Muscle of leg (tissue), 11 donors: ENCODE data around the gene HSBP1. TPM values are rescaled to one million over a fixed set of nuclear protein-coding genes. Genes with fewer than 3 reads are reported as not detected.

ENCODE experiments used
- DNase-seq: peaks from one replicate; pipeline ENCODE4 v3.0.0; 2013
- H3K27ac ChIP-seq: one replicate; pipeline ENCODE4 v1.5.1; 2013; ENCODE audit warnings: mild to moderate bottlenecking, low read length, control low read depth
- H3K27me3 ChIP-seq: one replicate; pipeline ENCODE4 v1.6.1; 2013; ENCODE audit warnings: low read length; ENCODE audit not compliant: control insufficient read depth, insufficient read depth
- H3K36me3 ChIP-seq: one replicate; pipeline ENCODE4 v1.6.1; 2013; ENCODE audit warnings: low read length; ENCODE audit not compliant: control insufficient read depth, insufficient read depth
- H3K4me1 ChIP-seq: one replicate; pipeline ENCODE4 v1.6.1; 2013; ENCODE audit warnings: low read length; ENCODE audit not compliant: control insufficient read depth, insufficient read depth
- H3K4me3 ChIP-seq: one replicate; pipeline ENCODE4 v1.5.1; 2013; ENCODE audit warnings: low read length, control low read depth
- H3K9me3 ChIP-seq: replicated peaks from 2 replicates; pipeline ENCODE4 v1.6.1; 2013; ENCODE audit warnings: low read depth, low read length; ENCODE audit not compliant: control insufficient read depth
- WGBS: methylation state at CpG from one replicate; pipeline ENCODE4 v1.1.5; 2013; ENCODE audit warnings: missing lambda C conversion rate; ENCODE audit not compliant: insufficient coverage; 5-methylcytosine and 5-hydroxymethylcytosine counted together
- polyA plus RNA-seq, 8 donors: library from polyadenylated mRNA; unstranded; fragments of 120-200 nt; gene quantifications; one replicate each; pipeline versions ENCODE4 v1.2.1 to v1.2.3, GENCODE V29; 2013; ENCODE audit warnings: inconsistent platforms in 1 of 8, low replicate concordance in 1 of 8; ENCODE audit not compliant: insufficient read length in 8 of 8, insufficient read depth in 1 of 8
- total RNA-seq: library from RNA; stranded (reverse); fragments of 120-200 nt; gene quantifications from one replicate; pipeline ENCODE4 v1.2.4, GENCODE V29; 2013

Gene HSBP1
- total and polyA plus RNA-seq, 9 donors = 116 to 139 (median 125) TPM

DNA sequence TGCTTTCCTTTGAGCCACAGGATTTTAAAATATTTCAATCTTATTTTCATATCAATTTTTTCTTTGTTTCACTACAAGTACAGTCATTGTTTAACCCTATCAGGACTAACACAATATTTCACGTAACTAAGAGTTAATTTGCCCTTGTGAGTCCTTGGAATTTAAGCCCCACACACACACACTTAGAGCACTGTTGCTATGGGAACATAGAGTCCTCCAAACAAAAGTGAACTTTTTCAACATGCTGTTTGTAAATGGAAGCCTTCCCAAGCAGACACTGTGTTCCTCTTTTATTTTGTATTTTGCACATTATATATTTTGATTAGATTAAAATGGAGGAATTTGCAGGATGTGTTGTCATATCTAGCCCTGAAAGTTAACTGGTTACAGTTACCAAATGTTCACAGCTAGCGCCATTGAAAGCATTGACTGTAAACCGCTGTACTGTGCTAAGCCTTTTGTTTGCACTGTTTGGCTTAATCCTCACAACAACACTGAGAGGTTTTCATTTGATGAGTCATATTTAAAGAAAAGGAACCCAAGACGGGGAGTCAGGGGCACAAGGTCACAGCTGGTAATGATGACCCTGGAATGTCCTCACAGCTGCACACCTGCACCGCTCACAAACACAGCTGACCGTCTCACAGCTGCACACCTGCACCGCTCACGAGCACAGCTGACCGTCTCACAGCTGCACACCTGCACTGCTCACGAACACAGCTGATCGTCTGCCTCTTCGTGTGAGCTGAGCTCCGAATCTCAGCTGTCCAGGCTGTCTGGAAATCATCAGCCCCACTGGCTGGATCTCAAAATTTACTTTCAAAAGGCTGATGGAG, 6.3 kb downstream of the HSBP1 start:
- 13% methylated on average over 9 of the region's 13 CpGs for WGBS
- peak; percentile 77 for DNase-seq
- Histone ChIP-seq H3K27me3 (no peaks in the 10 kb centered on the region), H3K4me3 (no peak overlapping the region), H3K9me3 (no peaks in the 10 kb centered on the region), H3K27ac (peak overlapping the region; percentile 33), H3K4me1 (peaks cover 9% of the 10 kb centered on the region), H3K36me3 (peaks cover 6% of the 10 kb centered on the region)

- Histone ChIP-seq H3K36me3 (peaks cover 6% of the 10 kb centered on the region), H3K4me1 (peaks cover 7% of the 10 kb centered on the region), H3K9me3 (no peaks in the 10 kb centered on the region), H3K4me3 (no peak overlapping the region), H3K27me3 (no peaks in the 10 kb centered on the region), H3K27ac (peak overlapping the region; percentile 33)
- DNase-seq = no peak
- WGBS = 38% methylated on average over 1 of the region's 4 CpGs
Measured at GRCh38 chr16:83814659-83814985, 6.8 kb downstream of the HSBP1 start.

GRCh38 chr16:83817022-83817421, 9.2 kb downstream of the HSBP1 start:
- WGBS = 89% methylated on average over 12 of the region's 12 CpGs
- Histone ChIP-seq H3K27me3 (no peaks in the 10 kb centered on the region), H3K4me3 (no peak overlapping the region), H3K4me1 (peaks cover 7% of the 10 kb centered on the region), H3K27ac (no peak overlapping the region), H3K36me3 (no peaks in the 10 kb centered on the region), H3K9me3 (no peaks in the 10 kb centered on the region)
- DNase-seq = no peak

- Histone ChIP-seq H3K4me1 (peaks cover 7% of the 10 kb centered on the region), H3K4me3 (no peak overlapping the region), H3K36me3 (no peaks in the 10 kb centered on the region), H3K9me3 (no peaks in the 10 kb centered on the region), H3K27me3 (no peaks in the 10 kb centered on the region), H3K27ac (no peak overlapping the region)
- DNase-seq = no peak
- WGBS = 93% methylated on average over 3 of the region's 5 CpGs
Measured at GRCh38 chr16:83818276-83818675, 10.5 kb downstream of the HSBP1 start.

DNA sequence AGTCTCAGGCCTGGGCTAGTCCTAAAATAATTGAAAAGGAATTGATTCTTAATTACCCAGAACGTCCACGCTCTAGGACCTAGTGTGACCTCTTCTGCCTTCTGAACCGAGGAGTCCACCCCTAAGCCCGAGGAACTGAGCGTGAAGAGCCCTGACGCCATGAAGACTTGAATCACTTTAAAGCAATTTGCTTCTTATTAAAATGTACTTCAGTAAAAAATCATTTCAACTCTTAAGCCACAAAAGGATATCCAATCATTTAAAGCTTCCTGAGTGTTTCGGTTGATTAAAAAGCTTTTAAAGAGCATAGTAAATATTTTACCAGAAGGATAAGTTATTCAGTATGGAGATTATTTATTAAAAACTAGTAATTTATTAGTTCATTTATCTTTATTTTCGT, 11.6 kb downstream of the HSBP1 start:
- Histone ChIP-seq H3K27me3 (no peaks in the 10 kb centered on the region), H3K9me3 (no peaks in the 10 kb centered on the region), H3K36me3 (no peaks in the 10 kb centered on the region), H3K4me1 (peaks cover 4% of the 10 kb centered on the region), H3K27ac (no peak overlapping the region), H3K4me3 (no peak overlapping the region)
- no peak for DNase-seq
- WGBS = no CpG with 5 or more reads among the region's 8 CpGs

DNA sequence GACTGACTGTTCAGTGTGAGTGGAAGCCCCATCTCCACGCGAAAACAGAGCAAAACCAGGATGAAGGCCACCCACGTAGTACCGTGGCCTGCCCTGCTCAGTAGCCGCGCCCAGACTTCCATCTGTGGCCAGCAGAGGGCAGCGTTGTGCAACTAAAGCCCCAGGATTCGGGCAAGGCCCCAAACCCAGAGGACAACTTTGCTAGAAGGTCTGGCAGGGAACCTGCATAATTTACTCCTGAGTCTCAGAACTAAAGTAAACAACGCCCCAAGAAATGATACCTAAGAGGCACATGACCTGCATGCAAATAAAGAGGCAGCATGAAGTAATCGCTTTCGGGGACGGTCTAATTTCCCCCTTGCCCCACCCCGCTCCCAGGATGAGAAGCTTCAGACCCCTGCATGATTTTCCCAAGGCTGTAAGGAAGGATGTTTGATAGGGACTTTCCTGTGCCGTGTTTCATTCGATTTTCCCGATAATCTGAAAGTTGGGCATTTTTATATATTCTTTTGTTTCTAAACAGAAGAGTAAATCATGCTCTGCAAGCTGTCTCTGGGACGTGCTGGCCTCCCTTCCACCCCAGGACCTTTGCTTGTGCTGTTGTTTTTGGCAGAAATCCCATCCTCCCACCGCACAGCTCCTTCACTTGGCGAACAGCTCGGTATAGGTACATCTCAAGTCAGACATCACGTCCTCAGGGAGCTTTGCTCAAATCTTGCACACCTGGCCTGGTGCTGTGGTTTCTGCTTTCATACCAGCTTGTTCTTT, 18.6 kb downstream of the HSBP1 start:
- Histone ChIP-seq H3K4me1 (peaks cover 8% of the 10 kb centered on the region), H3K36me3 (no peaks in the 10 kb centered on the region), H3K27me3 (no peaks in the 10 kb centered on the region), H3K27ac (no peak overlapping the region), H3K4me3 (no peak overlapping the region), H3K9me3 (no peaks in the 10 kb centered on the region)
- WGBS = 10% methylated on average over 9 of the region's 21 CpGs
- peak; percentile 87 for DNase-seq

DNA sequence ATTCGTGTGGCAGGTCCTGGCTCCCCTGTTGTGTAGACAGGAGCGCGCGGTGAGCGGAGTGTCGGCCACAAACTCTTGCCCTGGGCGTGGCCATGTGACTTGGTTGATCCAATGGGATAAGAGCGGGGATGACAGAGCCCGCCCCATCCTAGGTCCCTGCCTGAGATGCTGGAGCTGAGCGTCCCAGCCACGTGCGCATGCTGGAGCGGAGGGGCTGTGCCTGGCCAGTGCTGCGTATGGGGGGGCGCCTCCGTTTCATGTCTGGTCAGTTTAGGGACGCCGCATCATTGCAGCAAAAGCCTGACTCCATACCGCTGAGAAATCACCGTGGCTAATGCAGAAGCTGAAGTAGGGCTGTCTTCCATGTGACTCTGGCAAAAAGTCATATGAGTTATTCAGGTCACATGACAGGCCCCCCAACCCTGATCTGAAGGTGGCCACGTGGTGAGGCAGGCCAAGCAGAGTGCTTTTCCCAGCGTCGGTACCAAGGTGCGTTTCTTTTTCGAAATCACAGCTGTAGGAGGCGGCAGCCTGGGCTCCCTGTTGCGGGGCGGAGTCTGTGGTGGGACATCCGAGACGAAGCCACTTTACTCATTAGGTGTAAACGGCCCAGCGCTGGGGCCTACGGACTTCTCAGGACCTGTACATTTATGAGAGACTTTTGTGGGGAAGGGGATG, 22.5 kb downstream of the HSBP1 start:
- WGBS = 83% methylated on average over 31 of the region's 33 CpGs
- H3K27ac ChIP-seq = no peak overlapping the region
- H3K4me1 ChIP-seq = peaks cover 8% of the 10 kb centered on the region
- no peak overlapping the region for H3K4me3 ChIP-seq
- H3K27me3 ChIP-seq = no peaks in the 10 kb centered on the region
- H3K36me3 ChIP-seq = no peaks in the 10 kb centered on the region
- no peak for DNase-seq
- no peaks in the 10 kb centered on the region for H3K9me3 ChIP-seq

- no peak for DNase-seq
- Histone ChIP-seq H3K4me1 (peaks cover 8% of the 10 kb centered on the region), H3K9me3 (no peaks in the 10 kb centered on the region), H3K36me3 (no peaks in the 10 kb centered on the region), H3K27ac (no peak overlapping the region), H3K27me3 (no peaks in the 10 kb centered on the region), H3K4me3 (no peak overlapping the region)
- 71% methylated on average over 5 of the region's 13 CpGs for WGBS
Measured at GRCh38 chr16:83830769-83831455, 23.1 kb downstream of the HSBP1 start.

GRCh38 chr16:83831456-83831987, 23.7 kb downstream of the HSBP1 start:
- 30% methylated on average over 2 of the region's 5 CpGs for WGBS
- Histone ChIP-seq H3K4me3 (no peak overlapping the region), H3K36me3 (no peaks in the 10 kb centered on the region), H3K27ac (no peak overlapping the region), H3K9me3 (no peaks in the 10 kb centered on the region), H3K27me3 (no peaks in the 10 kb centered on the region), H3K4me1 (peaks cover 1% of the 10 kb centered on the region)
- no peak for DNase-seq
